H9 (cell line): Measurements from ENCODE around the gene ZNRF2. TPM values are rescaled to one million over a fixed set of nuclear protein-coding genes. Genes with fewer than 3 reads are reported as not detected.

Experiments
- DNase-seq: peaks from one replicate; pipeline ENCODE4 v3.0.0-alpha.2; 2017
- H2AFZ ChIP-seq: one replicate; pipeline ENCODE4 v1.6.1; 2013; ENCODE audit warnings: mild to moderate bottlenecking, low read length, control low read depth, moderate library complexity
- H2AK5ac ChIP-seq: 2 replicates; pipeline ENCODE4 v1.6.1; 2013; ENCODE audit warnings: low read length, control low read depth, mixed read lengths; ENCODE audit not compliant: insufficient read length
- H2BK120ac ChIP-seq: one replicate; pipeline ENCODE4 v1.6.1; 2013; ENCODE audit warnings: low read depth, mild to moderate bottlenecking, low read length, control low read depth, inconsistent platforms; ENCODE audit not compliant: poor library complexity, severe bottlenecking
- H2BK12ac ChIP-seq: 2 replicates; pipeline ENCODE4 v1.6.1; 2013; ENCODE audit warnings: low read length, control low read depth, mixed read lengths, low read depth; ENCODE audit not compliant: insufficient read length
- H2BK15ac ChIP-seq: 2 replicates; pipeline ENCODE4 v1.6.1; 2013; ENCODE audit warnings: low read depth, low read length, control low read depth
- H2BK20ac ChIP-seq: one replicate; pipeline ENCODE4 v1.6.1; 2013; ENCODE audit warnings: low read depth, mild to moderate bottlenecking, low read length, control low read depth, inconsistent platforms; ENCODE audit not compliant: poor library complexity, severe bottlenecking
- H2BK5ac ChIP-seq: 2 replicates; pipeline ENCODE4 v1.6.1; 2013; ENCODE audit warnings: low read length, control low read depth, mixed read lengths; ENCODE audit not compliant: insufficient read length
- H3K14ac ChIP-seq: 2 replicates; pipeline ENCODE4 v1.6.1; 2013; ENCODE audit warnings: low read length, control low read depth; ENCODE audit not compliant: insufficient read depth
- H3K18ac ChIP-seq: 2 replicates; pipeline ENCODE4 v1.6.1; 2013; ENCODE audit warnings: low read depth, mild to moderate bottlenecking, mixed read lengths, low read length, control low read depth; ENCODE audit not compliant: insufficient read length
- H3K23ac ChIP-seq: 2 replicates; pipeline ENCODE4 v1.6.1; 2013; ENCODE audit warnings: low read length, control low read depth, mixed read lengths, low read depth; ENCODE audit not compliant: insufficient read length
- H3K23me2 ChIP-seq: 2 replicates; pipeline ENCODE4 v1.6.1; 2013; ENCODE audit warnings: low read depth, mild to moderate bottlenecking, mixed read lengths, low read length, control low read depth; ENCODE audit not compliant: insufficient read length, poor library complexity, severe bottlenecking
- H3K27ac ChIP-seq: 2 replicates; pipeline ENCODE4 v1.5.1; 2013; ENCODE audit warnings: low read length, control low read depth, mixed read lengths, low read depth; ENCODE audit not compliant: insufficient read length
- H3K27me3 ChIP-seq: 2 replicates; pipeline ENCODE4 v1.6.1; 2013; ENCODE audit warnings: low read length, control low read depth, inconsistent platforms; ENCODE audit not compliant: insufficient read depth
- H3K4ac ChIP-seq: 2 replicates; pipeline ENCODE4 v1.6.1; 2013; ENCODE audit warnings: low read depth, mild to moderate bottlenecking, control low read depth, inconsistent platforms, low read length, moderate library complexity
- H3K4me1 ChIP-seq: 2 replicates; pipeline ENCODE4 v1.6.1; 2013; ENCODE audit warnings: low read length, control low read depth, inconsistent platforms; ENCODE audit not compliant: insufficient read depth
- H3K4me2 ChIP-seq: 2 replicates; pipeline ENCODE4 v1.6.1; 2013; ENCODE audit warnings: low read length, control low read depth, mixed read lengths; ENCODE audit not compliant: insufficient read length, insufficient read depth
- H3K56ac ChIP-seq: 2 replicates; pipeline ENCODE4 v1.6.1; 2013; ENCODE audit warnings: low read depth, mild to moderate bottlenecking, mixed read lengths, low read length, control low read depth; ENCODE audit not compliant: insufficient read length
- H3K79me1 ChIP-seq: 2 replicates; pipeline ENCODE4 v1.6.1; 2013; ENCODE audit warnings: low read depth, mild to moderate bottlenecking, moderate library complexity, low read length, control low read depth, inconsistent platforms; ENCODE audit not compliant: insufficient read depth, poor library complexity, severe bottlenecking
- H3K79me2 ChIP-seq: 2 replicates; pipeline ENCODE4 v1.6.1; 2013; ENCODE audit warnings: low read length, control low read depth, inconsistent platforms; ENCODE audit not compliant: insufficient read depth
- H3K9ac ChIP-seq: 2 replicates; pipeline ENCODE4 v1.6.1; 2013; ENCODE audit warnings: low read length, control low read depth, mixed read lengths; ENCODE audit not compliant: insufficient read length; ENCODE audit errors: extremely low read depth
- H3K9me3 ChIP-seq: one replicate; pipeline ENCODE4 v1.6.1; 2013; ENCODE audit warnings: low read depth, low read length, inconsistent platforms; ENCODE audit not compliant: control insufficient read depth
- H3T11ph ChIP-seq: one replicate; pipeline ENCODE4 v1.6.1; 2013; ENCODE audit warnings: mild to moderate bottlenecking, low read length, control low read depth, inconsistent platforms
- H4K20me1 ChIP-seq: one replicate; pipeline ENCODE4 v1.6.1; 2013; ENCODE audit not compliant: control insufficient read depth, insufficient read length, insufficient read depth
- H4K5ac ChIP-seq: 2 replicates; pipeline ENCODE4 v1.6.1; 2013; ENCODE audit warnings: low read depth, mild to moderate bottlenecking, mixed read lengths, low read length, control low read depth; ENCODE audit not compliant: insufficient read length
- H4K8ac ChIP-seq: replicated peaks from 2 replicates; pipeline ENCODE4 v1.6.1; 2013; ENCODE audit warnings: low read length, control low read depth, mixed read lengths, low read depth; ENCODE audit not compliant: insufficient read length
- H4K91ac ChIP-seq: 2 replicates; pipeline ENCODE4 v1.6.1; 2013; ENCODE audit warnings: low read depth, mild to moderate bottlenecking, moderate library complexity, mixed read lengths, low read length, control low read depth; ENCODE audit not compliant: insufficient read length
- H3K27ac Mint-ChIP-seq, 3 experiments: 2 replicates in 2 of 3; 3 replicates in 1 of 3; pipeline ENCODE4 v1.8.0; 2020 to 2021; ENCODE audit warnings: mixed read lengths in 3 of 3, mild to moderate bottlenecking in 1 of 3, moderate library complexity in 1 of 3
- H3K27me3 Mint-ChIP-seq: 2 replicates; pipeline ENCODE4 v1.8.0; 2021; ENCODE audit warnings: low read depth, mild to moderate bottlenecking, moderate library complexity, mixed read lengths
- H3K36me3 Mint-ChIP-seq, 3 experiments: 2 replicates in 2 of 3; 3 replicates in 1 of 3; pipeline ENCODE4 v1.8.0; 2020 to 2021; ENCODE audit warnings: low read depth in 3 of 3, mixed read lengths in 3 of 3; ENCODE audit not compliant: insufficient read depth in 1 of 3
- H3K4me1 Mint-ChIP-seq, 2 experiments: 2 replicates each; pipeline ENCODE4 v1.8.0; 2020; ENCODE audit warnings: mixed read lengths in 2 of 2
- H3K4me3 Mint-ChIP-seq, 2 experiments: 2 replicates in 1 of 2; 3 replicates in 1 of 2; pipeline ENCODE4 v1.8.0; 2020 to 2021; ENCODE audit warnings: mild to moderate bottlenecking in 2 of 2, mixed read lengths in 2 of 2, moderate library complexity in 1 of 2
- H3K9me3 Mint-ChIP-seq, 2 experiments: 2 replicates in 1 of 2; 3 replicates in 1 of 2; pipeline ENCODE4 v1.8.0; 2020; ENCODE audit warnings: mild to moderate bottlenecking in 2 of 2, mixed read lengths in 2 of 2, moderate library complexity in 1 of 2
- CTCF ChIP-seq: fragments of 200-600 bp; sonication (generic); conservative IDR thresholded peaks from 3 replicates; pipeline ENCODE4 v1.8.0; 2021; ENCODE audit warnings: antibody characterized with exemption, mild to moderate bottlenecking
- WGBS: extraction: QIAGEN DNeasy Blood & Tissue Kit; methylation state at CpG from one replicate; pipeline ENCODE4 v1.1.7; 2013; ENCODE audit warnings: missing lambda C conversion rate, low lambda C conversion rate, mixed read lengths; ENCODE audit not compliant: insufficient read length; ENCODE audit errors: extremely low coverage; 5-methylcytosine and 5-hydroxymethylcytosine counted together
- total RNA-seq: library from RNA; stranded (reverse); gene quantifications from 2 replicates; pipeline ENCODE4 v1.2.1, GENCODE V29; 2021

Gene ZNRF2
- total RNA-seq, 1 experiment from 2014 or later: 16.5 TPM

- Histone ChIP-seq H3K9ac (no peak overlapping the region), H3K27me3 (no peaks in the 10 kb centered on the region), H3K79me1 (no peaks in the 10 kb centered on the region), H3K4me1 (peaks cover 2% of the 10 kb centered on the region; the same call in 1 of the 2 replicates), H3K79me2 (no peaks in the 10 kb centered on the region; the same call in 1 of the 2 replicates), H3K4ac (no peak overlapping the region), H3K18ac (no peak overlapping the region), H4K8ac (no peak overlapping the region), H3K9me3 (no peaks in the 10 kb centered on the region), H2BK5ac (no peak overlapping the region), H2BK120ac (no peak overlapping the region), H2AFZ (no peak overlapping the region), H3K4me2 (no peak overlapping the region), H3K23me2 (no peaks in the 10 kb centered on the region), H2BK12ac (no peak overlapping the region), H2BK15ac (no peak overlapping the region), H3K56ac (no peak overlapping the region), H4K20me1 (no peaks in the 10 kb centered on the region), H3K27ac (no peak overlapping the region), H3K14ac (no peak overlapping the region), H4K5ac (no peak overlapping the region), H2BK20ac (no peak overlapping the region), H2AK5ac (no peak overlapping the region), H4K91ac (no peak overlapping the region), H3T11ph (no peak overlapping the region), H3K23ac (no peak overlapping the region)
- peaks cover 51 to 86% of the 10 kb centered on the region in 2 experiments for H3K4me1 Mint-ChIP-seq
- no peak overlapping the region for H3K4me3 Mint-ChIP-seq
- peak overlapping the region in 1 of 3 experiments; percentile 97; a peak in 4 of 7 replicates for H3K27ac Mint-ChIP-seq
- no peaks in the 10 kb centered on the region for H3K36me3 Mint-ChIP-seq
- H3K9me3 Mint-ChIP-seq: no peaks in the 10 kb centered on the region
- H3K27me3 Mint-ChIP-seq: no peaks in the 10 kb centered on the region
- no peak for TF ChIP-seq CTCF
- WGBS: no CpG with 5 or more reads among the region's 2 CpGs
- no peak for DNase-seq
Observed at GRCh38 chr7:30348083-30348560, 63.7 kb downstream of the ZNRF2 start.
